ENCODE results near the gene PCDHGC5.

Gene PCDHGC5

GRCh38 chr5:141490771-141491170 lies 1.9 kb downstream of the PCDHGC5 start:
- no peak overlapping the region for H3K9ac ChIP-seq (ENCODE audit: low read depth in 1 of 2, low read length in 2 of 2)
- H3K27me3 ChIP-seq (ENCODE audit: control insufficient read depth in 1 of 2, insufficient read depth in 2 of 2, low read length in 2 of 2), result peaks cover 26 to 28% of the 10 kb centered on the region in 2 donors
- no peaks in the 10 kb centered on the region for H3K9me3 ChIP-seq (ENCODE audit: control insufficient read depth in 1 of 2, low read length in 2 of 2)
- H3K4me1 ChIP-seq (ENCODE audit: control insufficient read depth in 1 of 2, insufficient read depth in 2 of 2, low read length in 2 of 2), result peaks cover 0 to under 1% of the 10 kb centered on the region in 2 donors
- no peak overlapping the region for H3K27ac ChIP-seq (ENCODE audit: low read depth, low read length)
- no peak overlapping the region for H3K4me3 ChIP-seq (ENCODE audit: low read depth in 1 of 2, low read length in 2 of 2)
- no peaks in the 10 kb centered on the region for H3K36me3 ChIP-seq (ENCODE audit: control insufficient read depth in 1 of 2, insufficient read depth in 2 of 2, low read length in 2 of 2)

GRCh38 chr5:141491323-141492167 lies 2.7 kb downstream of the PCDHGC5 start:
- Histone ChIP-seq H3K4me1 (ENCODE audit: control insufficient read depth in 1 of 2, insufficient read depth in 2 of 2, low read length in 2 of 2) (no peaks in the 10 kb centered on the region), H3K4me3 (ENCODE audit: low read depth in 1 of 2, low read length in 2 of 2) (peak overlapping the region; percentile 36 to 55), H3K27ac (ENCODE audit: low read depth, low read length) (no peak overlapping the region), H3K9me3 (ENCODE audit: control insufficient read depth in 1 of 2, low read length in 2 of 2) (no peaks in the 10 kb centered on the region), H3K9ac (ENCODE audit: low read depth in 1 of 2, low read length in 2 of 2) (no peak overlapping the region), H3K27me3 (ENCODE audit: control insufficient read depth in 1 of 2, insufficient read depth in 2 of 2, low read length in 2 of 2) (peaks cover 22 to 23% of the 10 kb centered on the region in 2 donors), H3K36me3 (ENCODE audit: control insufficient read depth in 1 of 2, insufficient read depth in 2 of 2, low read length in 2 of 2) (no peaks in the 10 kb centered on the region)

- H3K9ac ChIP-seq (ENCODE audit: low read depth in 1 of 2, low read length in 2 of 2), result no peak overlapping the region
Measured at GRCh38 chr5:141492168-141492885, 3.4 kb downstream of the PCDHGC5 start.

DNA sequence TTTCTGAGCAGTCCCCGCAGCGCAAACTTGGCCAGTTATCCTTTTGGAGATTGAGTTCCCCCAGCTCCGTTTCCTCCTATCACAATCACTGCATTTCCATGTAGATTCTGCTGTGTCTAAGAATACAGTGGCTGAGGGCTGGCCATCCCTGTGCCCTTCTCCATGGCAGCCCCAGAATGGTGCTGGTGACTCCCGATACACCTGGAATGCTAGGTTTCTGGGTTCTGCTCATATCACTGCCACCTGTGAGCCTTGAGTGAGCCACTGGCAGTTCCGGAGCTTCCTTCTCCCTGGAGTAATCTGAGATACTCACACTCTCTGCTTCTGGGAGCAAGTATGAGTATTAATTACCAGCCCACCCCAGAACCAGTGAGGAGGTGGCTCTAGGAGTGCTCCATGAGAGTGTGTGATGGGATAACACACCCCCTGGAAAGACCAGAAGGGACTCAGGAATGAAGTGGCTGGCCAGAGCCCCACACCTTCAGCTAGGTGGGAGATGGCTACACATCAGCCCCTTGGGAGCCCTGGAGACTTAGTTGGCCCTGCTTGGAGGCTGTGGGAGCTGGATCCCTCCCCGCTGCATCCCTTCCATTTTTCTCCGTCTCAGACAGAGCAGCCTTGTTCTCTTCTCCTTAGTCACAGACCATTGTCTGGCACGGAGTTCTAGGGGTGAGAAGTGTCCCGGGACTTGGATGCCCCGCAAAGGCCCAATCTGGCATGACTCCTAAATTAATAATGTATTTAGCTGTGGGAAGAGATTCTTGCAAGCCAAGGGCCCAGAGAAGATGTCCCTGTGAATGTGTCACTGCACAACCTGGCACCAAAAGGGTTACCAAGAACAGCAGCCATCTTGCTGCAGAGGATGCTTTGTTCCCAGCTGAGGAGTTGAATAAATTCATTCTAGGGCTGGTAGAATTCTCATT lies 4.9 kb downstream of the PCDHGC5 start:
- H3K27ac ChIP-seq (ENCODE audit: low read depth, low read length), result no peak overlapping the region
- H3K27me3 ChIP-seq (ENCODE audit: control insufficient read depth in 1 of 2, insufficient read depth in 2 of 2, low read length in 2 of 2), result peaks cover 22 to 23% of the 10 kb centered on the region in 2 donors
- no peak overlapping the region for H3K4me3 ChIP-seq (ENCODE audit: low read depth in 1 of 2, low read length in 2 of 2)
- H3K4me1 ChIP-seq (ENCODE audit: control insufficient read depth in 1 of 2, insufficient read depth in 2 of 2, low read length in 2 of 2), result no peaks in the 10 kb centered on the region
- H3K36me3 ChIP-seq (ENCODE audit: control insufficient read depth in 1 of 2, insufficient read depth in 2 of 2, low read length in 2 of 2), result no peaks in the 10 kb centered on the region
- H3K9me3 ChIP-seq (ENCODE audit: control insufficient read depth in 1 of 2, low read length in 2 of 2), result no peaks in the 10 kb centered on the region
- no peak overlapping the region for H3K9ac ChIP-seq (ENCODE audit: low read depth in 1 of 2, low read length in 2 of 2)

More at GRCh38 chr5:141492168-141492885, 3.4 kb downstream of the PCDHGC5 start:
- Histone ChIP-seq H3K4me1 (ENCODE audit: control insufficient read depth in 1 of 2, insufficient read depth in 2 of 2, low read length in 2 of 2) (no peaks in the 10 kb centered on the region), H3K36me3 (ENCODE audit: control insufficient read depth in 1 of 2, insufficient read depth in 2 of 2, low read length in 2 of 2) (no peaks in the 10 kb centered on the region), H3K9me3 (ENCODE audit: control insufficient read depth in 1 of 2, low read length in 2 of 2) (no peaks in the 10 kb centered on the region), H3K27me3 (ENCODE audit: control insufficient read depth in 1 of 2, insufficient read depth in 2 of 2, low read length in 2 of 2) (peaks cover 22 to 23% of the 10 kb centered on the region in 2 donors), H3K27ac (ENCODE audit: low read depth, low read length) (no peak overlapping the region), H3K4me3 (ENCODE audit: low read depth in 1 of 2, low read length in 2 of 2) (peak overlapping the region; percentile 36 to 55)

DNA sequence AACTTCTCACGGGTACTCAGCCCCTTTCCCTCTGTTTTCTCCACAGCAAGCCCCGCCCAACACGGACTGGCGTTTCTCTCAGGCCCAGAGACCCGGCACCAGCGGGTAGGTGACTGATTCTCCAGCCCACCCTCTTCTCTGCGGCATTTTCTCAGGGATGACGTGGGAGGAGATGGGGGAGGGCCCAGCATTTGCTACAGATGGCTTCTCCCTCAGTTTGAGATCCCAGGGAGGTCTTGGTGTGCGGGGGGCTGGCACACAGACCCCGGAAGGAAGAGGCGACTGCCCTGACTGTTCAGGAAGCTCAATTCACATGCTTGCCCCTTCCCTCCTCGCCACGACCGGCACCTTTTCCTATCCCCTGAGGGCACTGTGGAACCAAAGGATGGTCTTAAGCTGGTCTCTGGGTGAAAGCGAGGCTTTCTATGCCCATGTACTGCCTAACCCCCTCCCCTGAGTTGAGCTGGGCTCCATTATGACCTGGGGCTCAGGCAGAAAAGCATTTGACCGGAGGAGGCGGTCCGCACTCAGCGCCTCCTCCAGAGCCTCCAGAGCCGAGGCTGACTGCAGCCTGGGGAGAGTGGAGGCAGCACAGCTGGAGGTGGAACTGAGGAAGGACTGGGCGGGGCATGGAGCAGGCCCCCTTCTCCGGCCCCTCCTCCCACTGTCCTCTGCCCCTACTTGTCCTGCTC lies 6.0 kb downstream of the PCDHGC5 start:
- H3K4me1 ChIP-seq (ENCODE audit: control insufficient read depth in 1 of 2, insufficient read depth in 2 of 2, low read length in 2 of 2), result no peaks in the 10 kb centered on the region
- H3K9me3 ChIP-seq (ENCODE audit: control insufficient read depth in 1 of 2, low read length in 2 of 2), result no peaks in the 10 kb centered on the region
- no peak overlapping the region for H3K27ac ChIP-seq (ENCODE audit: low read depth, low read length)
- peaks cover 22 to 23% of the 10 kb centered on the region in 2 donors for H3K27me3 ChIP-seq (ENCODE audit: control insufficient read depth in 1 of 2, insufficient read depth in 2 of 2, low read length in 2 of 2)
- no peak overlapping the region for H3K9ac ChIP-seq (ENCODE audit: low read depth in 1 of 2, low read length in 2 of 2)
- H3K36me3 ChIP-seq (ENCODE audit: control insufficient read depth in 1 of 2, insufficient read depth in 2 of 2, low read length in 2 of 2), result no peaks in the 10 kb centered on the region
- no peak overlapping the region for H3K4me3 ChIP-seq (ENCODE audit: low read depth in 1 of 2, low read length in 2 of 2)

- H3K27ac ChIP-seq (ENCODE audit: low read depth, low read length), result no peak overlapping the region
- no peak overlapping the region for H3K4me3 ChIP-seq (ENCODE audit: low read depth in 1 of 2, low read length in 2 of 2)
- H3K9ac ChIP-seq (ENCODE audit: low read depth in 1 of 2, low read length in 2 of 2), result no peak overlapping the region
- H3K9me3 ChIP-seq (ENCODE audit: control insufficient read depth in 1 of 2, low read length in 2 of 2), result no peaks in the 10 kb centered on the region
- no peaks in the 10 kb centered on the region for H3K36me3 ChIP-seq (ENCODE audit: control insufficient read depth in 1 of 2, insufficient read depth in 2 of 2, low read length in 2 of 2)
- H3K27me3 ChIP-seq (ENCODE audit: control insufficient read depth in 1 of 2, insufficient read depth in 2 of 2, low read length in 2 of 2), result peaks cover 19 to 23% of the 10 kb centered on the region in 2 donors
- no peaks in the 10 kb centered on the region for H3K4me1 ChIP-seq (ENCODE audit: control insufficient read depth in 1 of 2, insufficient read depth in 2 of 2, low read length in 2 of 2)
Measured at GRCh38 chr5:141495453-141495811, 6.6 kb downstream of the PCDHGC5 start.

- H3K9me3 ChIP-seq (ENCODE audit: control insufficient read depth in 1 of 2, low read length in 2 of 2), result no peaks in the 10 kb centered on the region
- H3K4me3 ChIP-seq (ENCODE audit: low read depth in 1 of 2, low read length in 2 of 2), result no peak overlapping the region
- no peak overlapping the region for H3K27ac ChIP-seq (ENCODE audit: low read depth, low read length)
- H3K27me3 ChIP-seq (ENCODE audit: control insufficient read depth in 1 of 2, insufficient read depth in 2 of 2, low read length in 2 of 2), result peaks cover 15 to 19% of the 10 kb centered on the region in 2 donors
- H3K4me1 ChIP-seq (ENCODE audit: control insufficient read depth in 1 of 2, insufficient read depth in 2 of 2, low read length in 2 of 2), result no peaks in the 10 kb centered on the region
- H3K36me3 ChIP-seq (ENCODE audit: control insufficient read depth in 1 of 2, insufficient read depth in 2 of 2, low read length in 2 of 2), result no peaks in the 10 kb centered on the region
- no peak overlapping the region for H3K9ac ChIP-seq (ENCODE audit: low read depth in 1 of 2, low read length in 2 of 2)
Measured at GRCh38 chr5:141496038-141496437, 7.2 kb downstream of the PCDHGC5 start.

GRCh38 chr5:141501761-141502160 lies 12.9 kb downstream of the PCDHGC5 start:
- Histone ChIP-seq H3K27ac (ENCODE audit: low read depth, low read length) (no peak overlapping the region), H3K36me3 (ENCODE audit: control insufficient read depth in 1 of 2, insufficient read depth in 2 of 2, low read length in 2 of 2) (no peaks in the 10 kb centered on the region), H3K9ac (ENCODE audit: low read depth in 1 of 2, low read length in 2 of 2) (no peak overlapping the region), H3K9me3 (ENCODE audit: control insufficient read depth in 1 of 2, low read length in 2 of 2) (no peaks in the 10 kb centered on the region), H3K4me3 (ENCODE audit: low read depth in 1 of 2, low read length in 2 of 2) (no peak overlapping the region), H3K27me3 (ENCODE audit: control insufficient read depth in 1 of 2, insufficient read depth in 2 of 2, low read length in 2 of 2) (no peaks in the 10 kb centered on the region), H3K4me1 (ENCODE audit: control insufficient read depth in 1 of 2, insufficient read depth in 2 of 2, low read length in 2 of 2) (no peaks in the 10 kb centered on the region)

- Histone ChIP-seq H3K27ac (ENCODE audit: low read depth, low read length) (no peak overlapping the region), H3K9ac (ENCODE audit: low read depth in 1 of 2, low read length in 2 of 2) (no peak overlapping the region), H3K27me3 (ENCODE audit: control insufficient read depth in 1 of 2, insufficient read depth in 2 of 2, low read length in 2 of 2) (no peaks in the 10 kb centered on the region), H3K4me1 (ENCODE audit: control insufficient read depth in 1 of 2, insufficient read depth in 2 of 2, low read length in 2 of 2) (peaks cover 0 to 4% of the 10 kb centered on the region in 2 donors), H3K4me3 (ENCODE audit: low read depth in 1 of 2, low read length in 2 of 2) (no peak overlapping the region), H3K36me3 (ENCODE audit: control insufficient read depth in 1 of 2, insufficient read depth in 2 of 2, low read length in 2 of 2) (no peaks in the 10 kb centered on the region), H3K9me3 (ENCODE audit: control insufficient read depth in 1 of 2, low read length in 2 of 2) (no peaks in the 10 kb centered on the region)
Measured at GRCh38 chr5:141503681-141504080, 14.8 kb downstream of the PCDHGC5 start.

All from duodenal mucosa (tissue), 2 donors.